CD4-positive, alpha-beta T cell treated with Interleukin-17A for 1 hour (primary cell): Measurements from ENCODE around the gene FGF14.

Source experiments
- DNase-seq: peaks from one replicate; pipeline ENCODE4 v3.0.0-alpha.2; 2020

FGF14 gene

GRCh38 chr13:102237230-102237629 is 164.6 kb downstream of the FGF14 start:
- DNase-seq, result no peak

GRCh38 chr13:102236830-102237229 is 165.0 kb downstream of the FGF14 start:
- DNase-seq, result no peak

- DNase-seq, result no peak
Observed at GRCh38 chr13:102236341-102236740, 165.5 kb downstream of the FGF14 start.

- no peak for DNase-seq
Observed at GRCh38 chr13:102235689-102236088, 166.2 kb downstream of the FGF14 start.

- DNase-seq, result no peak
Observed at GRCh38 chr13:102234618-102235017, 167.2 kb downstream of the FGF14 start.

GRCh38 chr13:102233566-102234208 is 168.2 kb downstream of the FGF14 start:
- no peak for DNase-seq

GRCh38 chr13:102231479-102231878 is 170.4 kb downstream of the FGF14 start:
- DNase-seq, result no peak

- no peak for DNase-seq
Observed at GRCh38 chr13:102227741-102228140, 174.1 kb downstream of the FGF14 start.

GRCh38 chr13:102226591-102226990 is 175.3 kb downstream of the FGF14 start:
- DNase-seq, result no peak

GRCh38 chr13:102225892-102226291 is 176.0 kb downstream of the FGF14 start:
- DNase-seq, result no peak

GRCh38 chr13:102220681-102221228 is 181.1 kb downstream of the FGF14 start:
- no peak for DNase-seq

GRCh38 chr13:102214956-102215355 is 186.9 kb downstream of the FGF14 start:
- DNase-seq, result no peak

- no peak for DNase-seq
Observed at GRCh38 chr13:102212729-102213128, 189.1 kb downstream of the FGF14 start.

- DNase-seq, result no peak
Observed at GRCh38 chr13:102208347-102208746, 193.5 kb downstream of the FGF14 start.

GRCh38 chr13:102207680-102208342 is 194.0 kb downstream of the FGF14 start:
- DNase-seq, result no peak

- no peak for DNase-seq
Observed at GRCh38 chr13:102203718-102204117, 198.1 kb downstream of the FGF14 start.

- no peak for DNase-seq
Observed at GRCh38 chr13:102198418-102199311, 203.2 kb downstream of the FGF14 start.

GRCh38 chr13:102197193-102197592 is 204.7 kb downstream of the FGF14 start:
- no peak for DNase-seq

GRCh38 chr13:102195566-102196462 is 206.0 kb downstream of the FGF14 start:
- DNase-seq, result no peak

- DNase-seq, result no peak
Observed at GRCh38 chr13:102192858-102193257, 209.0 kb downstream of the FGF14 start.

GRCh38 chr13:102191951-102192502 is 209.8 kb downstream of the FGF14 start:
- peak; percentile 11 for DNase-seq

GRCh38 chr13:102190930-102191329 is 210.9 kb downstream of the FGF14 start:
- no peak for DNase-seq
